ENCODE measurements around the gene S100A2. TPM values are rescaled to one million over a fixed set of nuclear protein-coding genes. Genes with fewer than 3 reads are reported as not detected.

Gene S100A2
- total and polyA plus RNA-seq, 2 of the 8 experiments (the other 6 are each of a cell fraction or from before 2014, with no cell fraction given): 0.86 TPM; not detected in 1

- 89% methylated on average over 3 of the region's 3 CpGs; no CpG with 5 or more reads in 1 of the 2 experiments for WGBS, 2 experiments (ENCODE audit: extremely low coverage in 1 of 2, insufficient coverage in 1 of 2, insufficient read length in 1 of 2, insufficient replicate concordance in 2 of 2, low coverage in 1 of 2, low lambda C conversion rate in 2 of 2, missing lambda C conversion rate in 1 of 2)
- Histone ChIP-seq H2BK5ac (ENCODE audit: low read depth, low read length) (0 out of 2 replicates have a peak overlapping the region, but pooled peaks have one; percentile 62), H3K23ac (ENCODE audit: insufficient read length) (no peak overlapping the region), H3K14ac (ENCODE audit: insufficient read length) (no peak overlapping the region), H2BK120ac (replicated peaks; ENCODE audit: low read depth, low read length) (no peak overlapping the region), H3K4ac (replicated peaks; ENCODE audit: insufficient read length, low read depth, low read length) (no peak overlapping the region), H3K79me2 (ENCODE audit: control insufficient read depth in 1 of 2, insufficient read depth in 2 of 2, low read length in 2 of 2) (no peaks in the 10 kb centered on the region), H2BK20ac (ENCODE audit: low read length) (no peak overlapping the region), H2AK5ac (ENCODE audit: low read depth, low read length) (no peak overlapping the region), H4K20me1 (replicated peaks in 1 of 2; ENCODE audit: control insufficient read depth in 1 of 2, insufficient read depth in 2 of 2, low read length in 2 of 2) (no peaks in the 10 kb centered on the region), H3K4me2 (ENCODE audit: insufficient read depth in 1 of 2, low read depth in 2 of 2, low read length in 2 of 2) (peak overlapping the region in 1 of 2 experiments; percentile 74; a peak in 1 of 4 replicates), H2BK15ac (ENCODE audit: low read length) (peak overlapping the region; percentile 25; the same call in 1 of the 2 replicates), H2AFZ (ENCODE audit: low read length) (no peak overlapping the region), H2BK12ac (ENCODE audit: low read depth, low read length) (peak overlapping the region; percentile 94; the same call in 1 of the 2 replicates), H4K91ac (replicated peaks; ENCODE audit: insufficient read length, low read length) (no peak overlapping the region), H3K79me1 (ENCODE audit: low read depth, low read length) (no peaks in the 10 kb centered on the region), H3K23me2 (ENCODE audit: low read depth, low read length) (peaks cover 2% of the 10 kb centered on the region), H4K8ac (ENCODE audit: extremely low read depth, insufficient read depth, low read length) (no peak overlapping the region), H3K4me3 (ENCODE audit: extremely low read depth in 1 of 4, insufficient read depth in 2 of 4, low read depth in 3 of 4, low read length in 4 of 4) (no peak overlapping the region), H3K4me1 (replicated peaks in 1 of 4; ENCODE audit: control insufficient read depth in 3 of 4, insufficient read depth in 4 of 4, low read length in 3 of 4) (peaks cover 15 to 38% (median 24%) of the 10 kb centered on the region in 4 experiments), H3K18ac (ENCODE audit: extremely low read depth, low read length) (no peak overlapping the region), H3K36me3 (ENCODE audit: control insufficient read depth in 2 of 4, insufficient read depth in 4 of 4, low read length in 3 of 4) (no peaks in the 10 kb centered on the region), H3K27ac (ENCODE audit: low read depth, low read length) (no peak overlapping the region), H3K27me3 (replicated peaks in 1 of 4; ENCODE audit: control insufficient read depth in 3 of 4, extremely low read depth in 1 of 4, insufficient read depth in 3 of 4, low read length in 3 of 4) (peaks cover 0 to 19% (median 6%) of the 10 kb centered on the region in 4 experiments; a peak in 5 of 7 replicates), H3K9me3 (ENCODE audit: insufficient read depth in 2 of 2, low read depth in 1 of 2, low read length in 1 of 2) (no peaks in the 10 kb centered on the region), H3K9ac (replicated peaks in 1 of 4; ENCODE audit: extremely low read depth in 1 of 4, low read depth in 3 of 4, low read length in 3 of 4) (no peak overlapping the region), H4K5ac (ENCODE audit: insufficient read length, low read depth, low read length) (no peak overlapping the region), H3K56ac (replicated peaks; ENCODE audit: insufficient read length, low read depth, low read length) (no peak overlapping the region)
- FAIRE-seq (no peak), DNase-seq (ENCODE audit: low read depth in 1 of 2, low spot score in 2 of 2) (no peak)
- ChIA-PET CTCF (ENCODE audit: partially characterized antibody) (interaction anchor here (0.9 to 10.2 kb wide), 16 partner anchors 9 to 183 kb away, joined by 3 to 165 read pairs (median 6); partner anchors contain the start of genes CHTOP, S100A1, S100A13 and S100A14), POLR2A (ENCODE audit: partially characterized antibody) (interaction anchor here (1.1 to 3.3 kb wide), 10 partner anchors 10 to 100 kb away, joined by 3 to 17 read pairs (median 4); partner anchors contain the start of genes CHTOP, S100A13 and S100A16)
- TF ChIP-seq EP300 (IDR thresholded peaks at IDR 0.05; ENCODE audit: borderline replicate concordance in 1 of 2, low read depth in 2 of 2, low read length in 2 of 2) (no peak), PHF8 (conservative IDR thresholded peaks at IDR 0.05; ENCODE audit: low read depth, low read length) (no peak), HDAC6 (IDR thresholded peaks at IDR 0.05; ENCODE audit: low read depth, low read length) (no peak), SRF (IDR thresholded peaks at IDR 0.05; ENCODE audit: low read depth, low read length) (no peak), CHD1 (IDR thresholded peaks at IDR 0.05; ENCODE audit: low read depth, low read length) (no peak), HDAC2 (IDR thresholded peaks at IDR 0.05; ENCODE audit: borderline replicate concordance in 1 of 2, low read depth in 2 of 2, low read length in 2 of 2) (no peak), RFX5 (IDR thresholded peaks at IDR 0.05; ENCODE audit: borderline replicate concordance, low read depth, low read length) (no peak)
Observed at GRCh38 chr1:153534925-153535241, 30.8 kb downstream of the S100A2 start.
